ENCODE results near the gene ADORA1. TPM values are rescaled to one million over a fixed set of nuclear protein-coding genes. Genes with fewer than 3 reads are reported as not detected.

The ADORA1 gene
- total and polyA plus RNA-seq, 2 of the 13 experiments (the other 11 are each of a cell fraction or from before 2014, with no cell fraction given): 0.11 TPM; not detected in 1

GRCh38 chr1:203199002-203199401 lies 71.5 kb downstream of the ADORA1 start:
- no peaks in the 10 kb centered on the region for H3K36me3 ChIP-seq (replicated peaks in 1 of 2; ENCODE audit: control insufficient read depth in 1 of 2, insufficient read depth in 2 of 2, low read length in 2 of 2)
- intact Hi-C loops (cut with micrococcal nuclease; ENCODE audit: unreplicated experiment) (no loop called here), in situ Hi-C loops (cut with HindIII; ENCODE audit: extremely low pct_ligation_motif_present, low pct_unique_long_range_greater_than_20kb) (no loop called here)
- H4K20me1 ChIP-seq (ENCODE audit: insufficient read depth, low read length): no peaks in the 10 kb centered on the region
- H3K4me2 ChIP-seq (ENCODE audit: low read depth, low read length): no peak overlapping the region
- 43% methylated on average over 3 of the region's 3 CpGs for WGBS (ENCODE audit: low lambda C conversion rate)
- ChIA-PET POLR2A (no interaction called here), CTCF (ENCODE audit: low intra/inter-chr PET ratio, low total read pairs) (no interaction called here)
- TF ChIP-seq ZSCAN22 (CRISPR knock-in tag; IDR thresholded peaks at IDR 0.05) (no peak), ZNF276 (CRISPR knock-in tag; IDR thresholded peaks at IDR 0.05; ENCODE audit: low read depth) (no peak), KLF11 (CRISPR knock-in tag; IDR thresholded peaks at IDR 0.05) (no peak), MBNL3 (CRISPR knock-in tag; conservative IDR thresholded peaks at IDR 0.05) (no peak), NFYC (CRISPR knock-in tag; IDR thresholded peaks at IDR 0.05) (no peak), ZNF138 (CRISPR knock-in tag; IDR thresholded peaks at IDR 0.05; ENCODE audit: low read depth) (no peak), ZKSCAN8 (CRISPR knock-in tag; IDR thresholded peaks at IDR 0.05; ENCODE audit: borderline replicate concordance) (no peak), MATR3 (CRISPR knock-in tag; IDR thresholded peaks at IDR 0.05) (no peak), CCDC6 (CRISPR knock-in tag; IDR thresholded peaks at IDR 0.05) (no peak), ZNF143 (CRISPR knock-in tag; IDR thresholded peaks at IDR 0.05) (no peak), WIZ (CRISPR knock-in tag; IDR thresholded peaks at IDR 0.05) (no peak), ZNF180 (CRISPR knock-in tag; IDR thresholded peaks at IDR 0.05; ENCODE audit: borderline replicate concordance, low read depth) (no peak)
- TF ChIP-seq, protein P1, sequence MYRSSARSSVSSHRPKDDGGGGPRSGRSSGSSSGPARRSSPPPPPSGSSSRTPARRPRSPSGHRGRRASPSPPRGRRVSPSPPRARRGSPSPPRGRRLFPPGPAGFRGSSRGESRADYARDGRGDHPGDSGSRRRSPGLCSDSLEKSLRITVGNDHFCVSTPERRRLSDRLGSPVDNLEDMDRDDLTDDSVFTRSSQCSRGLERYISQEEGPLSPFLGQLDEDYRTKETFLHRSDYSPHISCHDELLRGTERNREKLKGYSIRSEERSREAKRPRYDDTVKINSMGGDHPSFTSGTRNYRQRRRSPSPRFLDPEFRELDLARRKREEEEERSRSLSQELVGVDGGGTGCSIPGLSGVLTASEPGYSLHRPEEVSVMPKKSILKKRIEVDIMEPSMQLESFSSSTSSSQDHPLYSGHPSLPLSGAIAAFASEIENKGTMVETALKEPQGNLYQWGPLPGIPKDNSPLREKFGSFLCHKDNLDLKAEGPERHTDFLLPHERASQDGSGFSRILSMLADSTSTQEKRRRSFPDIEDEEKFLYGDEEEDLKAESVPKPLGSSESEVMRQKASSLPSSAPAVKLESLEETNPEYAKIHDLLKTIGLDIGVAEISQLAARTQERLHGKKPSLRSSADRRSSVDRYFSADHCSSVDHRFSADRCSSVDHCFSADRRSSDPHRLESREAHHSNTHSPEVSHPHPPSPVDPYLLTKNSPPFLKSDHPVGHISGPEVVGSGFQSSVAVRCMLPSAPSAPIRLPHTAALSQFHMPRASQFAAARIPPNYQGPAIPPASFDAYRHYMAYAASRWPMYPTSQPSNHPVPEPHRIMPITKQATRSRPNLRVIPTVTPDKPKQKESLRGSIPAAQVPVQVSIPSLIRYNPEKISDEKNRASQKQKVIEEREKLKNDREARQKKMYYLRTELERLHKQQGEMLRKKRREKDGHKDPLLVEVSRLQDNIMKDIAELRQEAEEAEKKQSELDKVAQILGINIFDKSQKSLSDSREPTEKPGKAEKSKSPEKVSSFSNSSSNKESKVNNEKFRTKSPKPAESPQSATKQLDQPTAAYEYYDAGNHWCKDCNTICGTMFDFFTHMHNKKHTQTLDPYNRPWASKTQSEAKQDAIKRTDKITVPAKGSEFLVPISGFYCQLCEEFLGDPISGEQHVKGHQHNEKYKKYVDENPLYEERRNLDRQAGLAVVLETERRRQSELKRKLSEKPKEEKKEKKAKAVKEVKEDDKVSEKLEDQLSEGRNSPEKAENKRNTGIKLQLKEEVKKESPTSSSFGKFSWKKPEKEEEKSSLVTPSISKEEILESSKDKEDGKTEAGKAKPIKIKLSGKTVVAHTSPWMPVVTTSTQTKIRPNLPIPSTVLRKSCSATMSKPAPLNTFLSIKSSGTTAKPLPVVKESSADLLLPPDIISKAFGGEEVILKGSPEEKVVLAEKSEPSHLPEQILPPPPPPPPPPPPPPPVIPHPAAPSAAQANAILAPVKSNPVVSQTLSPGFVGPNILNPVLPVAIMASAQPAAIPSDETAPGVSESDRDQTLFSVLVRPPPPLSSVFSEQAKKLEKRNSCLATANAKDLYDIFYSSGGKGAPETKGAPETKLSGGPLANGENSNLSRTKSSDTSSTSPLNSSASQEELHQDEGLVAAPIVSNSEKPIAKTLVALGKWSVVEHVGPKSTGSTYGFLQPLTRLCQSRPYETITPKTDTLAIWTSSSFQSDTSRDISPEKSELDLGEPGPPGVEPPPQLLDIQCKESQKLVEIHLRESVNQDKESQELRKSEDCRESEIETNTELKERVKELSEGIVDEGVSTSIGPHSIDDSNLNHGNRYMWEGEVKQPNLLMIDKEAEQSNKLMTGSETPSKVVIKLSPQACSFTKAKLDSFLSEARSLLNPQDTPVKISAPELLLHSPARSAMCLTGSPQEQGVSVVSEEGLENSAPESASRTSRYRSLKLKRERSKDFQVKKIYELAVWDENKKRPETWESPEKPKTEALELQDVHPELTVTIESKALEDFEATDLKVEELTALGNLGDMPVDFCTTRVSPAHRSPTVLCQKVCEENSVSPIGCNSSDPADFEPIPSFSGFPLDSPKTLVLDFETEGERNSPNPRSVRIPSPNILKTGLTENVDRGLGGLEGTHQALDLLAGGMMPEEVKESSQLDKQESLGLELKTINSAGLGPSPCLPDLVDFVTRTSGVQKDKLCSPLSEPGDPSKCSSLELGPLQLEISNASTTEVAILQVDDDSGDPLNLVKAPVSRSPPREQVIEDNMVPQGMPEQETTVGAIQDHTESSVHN (CRISPR knock-in tag; IDR thresholded peaks at IDR 0.05): no peak
- TF ChIP-seq, protein P2, sequence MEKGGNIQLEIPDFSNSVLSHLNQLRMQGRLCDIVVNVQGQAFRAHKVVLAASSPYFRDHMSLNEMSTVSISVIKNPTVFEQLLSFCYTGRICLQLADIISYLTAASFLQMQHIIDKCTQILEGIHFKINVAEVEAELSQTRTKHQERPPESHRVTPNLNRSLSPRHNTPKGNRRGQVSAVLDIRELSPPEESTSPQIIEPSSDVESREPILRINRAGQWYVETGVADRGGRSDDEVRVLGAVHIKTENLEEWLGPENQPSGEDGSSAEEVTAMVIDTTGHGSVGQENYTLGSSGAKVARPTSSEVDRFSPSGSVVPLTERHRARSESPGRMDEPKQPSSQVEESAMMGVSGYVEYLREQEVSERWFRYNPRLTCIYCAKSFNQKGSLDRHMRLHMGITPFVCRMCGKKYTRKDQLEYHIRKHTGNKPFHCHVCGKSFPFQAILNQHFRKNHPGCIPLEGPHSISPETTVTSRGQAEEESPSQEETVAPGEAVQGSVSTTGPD (CRISPR knock-in tag; IDR thresholded peaks at IDR 0.05): no peak
- ATAC-seq (no peak), DNase-seq (ENCODE audit: low spot score) (no peak), FAIRE-seq (no peak)
- no peak overlapping the region for H3K27ac ChIP-seq (ENCODE audit: extremely low read length, insufficient read depth, low read length)
- no peak overlapping the region for H3K4me3 ChIP-seq (replicated peaks in 1 of 3; ENCODE audit: insufficient read depth in 1 of 3, low read depth in 2 of 3, low read length in 3 of 3)
- H3K79me2 ChIP-seq (ENCODE audit: insufficient read depth, low read length): no peaks in the 10 kb centered on the region
- peaks cover 13% of the 10 kb centered on the region for H3K4me1 ChIP-seq (ENCODE audit: insufficient read depth, low read length)
- peaks cover 0 to 7% of the 10 kb centered on the region in 2 experiments; a peak in 1 of 5 replicates for H3K27me3 ChIP-seq (ENCODE audit: control insufficient read depth in 1 of 2, insufficient read depth in 2 of 2, low read length in 2 of 2)
- H2AFZ ChIP-seq (ENCODE audit: low read length): no peak overlapping the region
- H3K9ac ChIP-seq (ENCODE audit: insufficient read depth, low read depth, low read length): no peak overlapping the region
- no TSS peak for BruUV-seq (replicated peaks)
- no peaks in the 10 kb centered on the region for H3K9me3 ChIP-seq (ENCODE audit: low read length)

All from HepG2 (cell line).